K562 (cell line): ENCODE data around the gene DENND6A. TPM values are rescaled to one million over a fixed set of nuclear protein-coding genes. Genes with fewer than 3 reads are reported as not detected.

Experiments used
- CSDE1 ChIP-seq, 2 experiments: fragments of 450-650 bp; IDR thresholded peaks; 2 replicates each; pipeline ENCODE4 v1.6.1; 2016; ENCODE audit warnings: mild to moderate bottlenecking in 1 of 2
- CTBP1 ChIP-seq: fragments of 450-650 bp; IDR thresholded peaks from 2 replicates; pipeline ENCODE4 v1.6.1; 2016; ENCODE audit warnings: borderline replicate concordance
- EZH2 ChIP-seq: IDR thresholded peaks from 2 replicates; pipeline ENCODE4 v1.6.1; 2012; ENCODE audit warnings: low read depth, mild to moderate bottlenecking, inconsistent platforms, low read length, borderline replicate concordance
- FUS ChIP-seq: fragments of 200-400 bp; formaldehyde crosslinking; optimal IDR thresholded peaks from 2 replicates; pipeline ENCODE3; 2017; ENCODE audit warnings: low read depth, low read length
- KAT8 ChIP-seq: fragments of 450-650 bp; IDR thresholded peaks from 2 replicates; pipeline ENCODE4 v1.6.1; 2016; ENCODE audit warnings: low read depth, mild to moderate bottlenecking
- NCOA6 ChIP-seq: fragments of 450-650 bp; IDR thresholded peaks from 2 replicates; pipeline ENCODE4 v1.6.1; 2017; ENCODE audit warnings: mild to moderate bottlenecking
- NFXL1 ChIP-seq: fragments of 450-650 bp; formaldehyde crosslinking; IDR thresholded peaks from 2 replicates; pipeline ENCODE4 v1.4.0; 2021; ENCODE audit warnings: mild to moderate bottlenecking
- PBX2 ChIP-seq, 2 experiments: IDR thresholded peaks in 1 of 2; conservative IDR thresholded peaks in 1 of 2; 2 replicates each; pipeline ENCODE4 v1.6.1; 2016; ENCODE audit warnings: low read depth in 2 of 2, mild to moderate bottlenecking in 1 of 2, missing compliant biosample characterization in 1 of 2, missing genetic modification characterization in 1 of 2, moderate library complexity in 1 of 2
- RAD21 ChIP-seq, 2 experiments: fragments of 250-450 bp in 1 of 2; fragments of 450-650 bp in 1 of 2; sonication (Bioruptor Pico) in 1 of 2; formaldehyde crosslinking in 1 of 2; IDR thresholded peaks in 1 of 2; conservative IDR thresholded peaks in 1 of 2; 2 replicates each; pipeline versions ENCODE4 v1.4.0 to v1.8.0; 2020 to 2022; ENCODE audit warnings: mild to moderate bottlenecking in 2 of 2, moderate library complexity in 1 of 2
- RBM17 ChIP-seq: fragments of 200-400 bp; formaldehyde crosslinking; IDR thresholded peaks from 2 replicates; pipeline ENCODE4 v1.6.1; 2017; ENCODE audit warnings: low read depth, mild to moderate bottlenecking, low read length, borderline replicate concordance
- SMAD1 ChIP-seq: fragments of 150-350 bp; IDR thresholded peaks from 2 replicates; pipeline ENCODE4 v1.6.1; 2014; ENCODE audit warnings: low read length, low read depth; ENCODE audit not compliant: partially characterized antibody
- SRSF1 ChIP-seq: fragments of 200-400 bp; formaldehyde crosslinking; IDR thresholded peaks from 2 replicates; pipeline ENCODE4 v1.6.1; 2017; ENCODE audit warnings: mild to moderate bottlenecking, low read depth, low read length, moderate library complexity
- THAP12 ChIP-seq: fragments of 250-450 bp; sonication (Bioruptor Pico); IDR thresholded peaks from 2 replicates; pipeline ENCODE4 v1.9.0; 2021; ENCODE audit warnings: mild to moderate bottlenecking, inconsistent platforms
- THRAP3 ChIP-seq: fragments of 450-650 bp; IDR thresholded peaks from 2 replicates; pipeline ENCODE4 v1.6.1; 2016; ENCODE audit warnings: mild to moderate bottlenecking, inconsistent platforms, borderline replicate concordance
- U2AF1 ChIP-seq: fragments of 200-400 bp; formaldehyde crosslinking; optimal IDR thresholded peaks from 2 replicates; pipeline ENCODE3; 2017; ENCODE audit warnings: mild to moderate bottlenecking, low read depth, low read length, moderate library complexity
- ZNF133 ChIP-seq: fragments of 250-450 bp; sonication (Bioruptor Pico); IDR thresholded peaks from 2 replicates; pipeline ENCODE4 v1.4.0; 2020; ENCODE audit warnings: mild to moderate bottlenecking
- ZNF280A ChIP-seq: fragments of 450-650 bp; IDR thresholded peaks from 2 replicates; pipeline ENCODE4 v1.6.1; 2018; ENCODE audit warnings: mild to moderate bottlenecking, low read depth; ENCODE audit not compliant: partially characterized antibody
- ZNF398 ChIP-seq: fragments of 250-450 bp; sonication (Bioruptor Pico); IDR thresholded peaks from 2 replicates; pipeline ENCODE4 v1.8.0; 2021; ENCODE audit warnings: moderate library complexity, mild to moderate bottlenecking, inconsistent platforms
- ZNF561 ChIP-seq: fragments of 450-650 bp; formaldehyde crosslinking; conservative IDR thresholded peaks from 2 replicates; pipeline ENCODE4 v1.4.0; 2020; ENCODE audit warnings: mild to moderate bottlenecking, moderate library complexity
- polyA plus RNA-seq, 8 experiments: library from polyadenylated mRNA; depleted of rRNA in 4 of 8; stranded (reverse) in 5 of 8; unstranded in 3 of 8; fragments of >200 nt; fragmentation: Nextera tagmentation in 2 of 8; fragmentation: Illumina TruSeq in 1 of 8; extraction: Ambion mirVana in 2 of 8; extraction: Trizol in 1 of 8; gene quantifications; 2 replicates each; pipeline versions ENCODE4 v1.2.1 to v1.2.3, GENCODE V29; 2011 to 2014; ENCODE audit warnings: inconsistent platforms in 1 of 8, missing spikeins in 1 of 8
- total RNA-seq, 7 experiments: library from RNA; depleted of rRNA in 6 of 7; stranded (reverse); fragments of >200 nt in 6 of 7; fragmentation: Illumina TruSeq in 2 of 7; extraction: Trizol in 2 of 7; gene quantifications; 2 replicates each; pipeline versions ENCODE4 v1.2.1 to v1.2.3, GENCODE V29; 2011 to 2021; ENCODE audit warnings: low replicate concordance in 1 of 7

DENND6A gene
- total and polyA plus RNA-seq, 9 of the 15 experiments (the other 6 are each of a cell fraction or from before 2014, with no cell fraction given) = 1.5 to 12.7 (median 7.1) TPM

- TF ChIP-seq THAP12 (peak; percentile 91), FUS (no peak), NCOA6 (no peak), ZNF280A (no peak), U2AF1 (peak; percentile 54), ZNF133 (CRISPR knock-in tag) (no peak), ZNF398 (CRISPR knock-in tag) (no peak), CTBP1 (peak; percentile 94), EZH2 (no peak), KAT8 (no peak), ZNF561 (CRISPR knock-in tag) (no peak), THRAP3 (no peak), CSDE1 (IDR thresholded peaks at IDR 0.05) (no peak), PBX2 (CRISPR knock-in tag; IDR thresholded peaks at IDR 0.05; ENCODE audit: low read depth) (no peak), PBX2 (tag; conservative IDR thresholded peaks at IDR 0.05; ENCODE audit: low read depth) (no peak), RAD21 (CRISPR knock-in tag; conservative IDR thresholded peaks at IDR 0.05 in 1 of 2, IDR thresholded peaks at IDR 0.05 in 1 of 2) (no peak), SRSF1 (no peak), SMAD1 (no peak), RBM17 (no peak), NFXL1 (CRISPR knock-in tag) (no peak)
Observed at GRCh38 chr3:57692396-57693147, at the start of gene DENND6A (continued).
